IMR-90 (cell line): ENCODE results near the gene SLC18B1. TPM values are rescaled to one million over a fixed set of nuclear protein-coding genes. Genes with fewer than 3 reads are reported as not detected.

Experiments
- ATAC-seq: fragments of 200-7000 bp; cut with Tn5 transposase; 2 replicates; pipeline ENCODE4 v1.9.1; 2020; ENCODE audit warnings: low read depth, mild to moderate bottlenecking, moderate library complexity
- BruUV-seq: library from RNA; stranded (reverse); fragments of 400-500 nt; replicated peaks from 2 replicates; lab custom pipeline; 2021; lab: Mats Ljungman, UMichigan
- CTCF ChIA-PET: fragments of 300-600 bp; formaldehyde crosslinking; extraction: SDS; loops from one replicate; lab custom pipeline; 2021; ENCODE audit warnings: antibody characterized with exemption; lab: Yijun Ruan, JAX
- POLR2A ChIA-PET: fragments of 300-600 bp; sonication (Branson Sonifier 250); formaldehyde crosslinking; loops from one replicate; lab custom pipeline; 2022; ENCODE audit warnings: antibody characterized with exemption; ENCODE audit not compliant: unreplicated experiment; lab: Charles Lee
- DNase-seq: peaks from one replicate; pipeline ENCODE4 v3.0.0; 2013
- H2AFZ ChIP-seq: replicated peaks from 2 replicates; pipeline ENCODE3; 2013; ENCODE audit warnings: low read length, mild to moderate bottlenecking; ENCODE audit not compliant: poor library complexity
- H2AK5ac ChIP-seq: 2 replicates; pipeline ENCODE4 v1.6.1; 2013; ENCODE audit warnings: low read depth, low read length, inconsistent platforms
- H2AK9ac ChIP-seq: replicated peaks from 2 replicates; pipeline ENCODE3; 2013; ENCODE audit warnings: mild to moderate bottlenecking, low read depth, low read length, moderate library complexity; ENCODE audit not compliant: poor library complexity
- H2BK120ac ChIP-seq: 2 replicates; pipeline ENCODE4 v1.6.1; 2013; ENCODE audit warnings: low read depth, low read length, inconsistent platforms
- H2BK15ac ChIP-seq: 3 replicates; pipeline ENCODE4 v1.6.1; 2013; ENCODE audit warnings: low read depth, low read length, inconsistent platforms
- H2BK20ac ChIP-seq: 2 replicates; pipeline ENCODE4 v1.6.1; 2013; ENCODE audit warnings: low read depth, mild to moderate bottlenecking, inconsistent platforms, low read length, moderate library complexity
- H2BK5ac ChIP-seq: 2 replicates; pipeline ENCODE4 v1.6.1; 2013; ENCODE audit warnings: mild to moderate bottlenecking, low read depth, low read length, inconsistent platforms; ENCODE audit not compliant: poor library complexity, severe bottlenecking
- H3K14ac ChIP-seq: replicated peaks from 2 replicates; pipeline ENCODE4 v1.6.1; 2013; ENCODE audit warnings: low read depth, low read length, inconsistent platforms
- H3K18ac ChIP-seq: 2 replicates; pipeline ENCODE4 v1.6.1; 2013; ENCODE audit warnings: low read depth, low read length, control low read depth
- H3K23ac ChIP-seq: 2 replicates; pipeline ENCODE4 v1.6.1; 2013; ENCODE audit warnings: low read depth, low read length, inconsistent platforms
- H3K27ac ChIP-seq: 2 replicates; pipeline ENCODE4 v1.5.1; 2013; ENCODE audit warnings: mild to moderate bottlenecking, control low read depth, low read length; ENCODE audit not compliant: insufficient read depth
- H3K27me3 ChIP-seq: 2 replicates; pipeline ENCODE4 v1.6.1; 2013; ENCODE audit warnings: low read length; ENCODE audit not compliant: control insufficient read depth, insufficient read depth
- H3K36me3 ChIP-seq: 2 replicates; pipeline ENCODE4 v1.6.1; 2013; ENCODE audit warnings: low read length, mixed read lengths; ENCODE audit not compliant: control insufficient read depth, insufficient read depth
- H3K4ac ChIP-seq: 2 replicates; pipeline ENCODE4 v1.6.1; 2013; ENCODE audit warnings: low read depth, low read length, inconsistent platforms
- H3K4me1 ChIP-seq: 2 replicates; pipeline ENCODE4 v1.6.1; 2013; ENCODE audit warnings: low read length, mixed read lengths; ENCODE audit not compliant: control insufficient read depth, insufficient read depth
- H3K4me2 ChIP-seq: 2 replicates; pipeline ENCODE4 v1.6.1; 2013; ENCODE audit warnings: low read depth, mild to moderate bottlenecking, control low read depth, low read length, moderate library complexity
- H3K4me3 ChIP-seq: 2 replicates; pipeline ENCODE4 v1.5.1; 2013; ENCODE audit warnings: low read depth, mild to moderate bottlenecking, control low read depth, low read length, moderate library complexity; ENCODE audit not compliant: insufficient read depth
- H3K56ac ChIP-seq: 2 replicates; pipeline ENCODE4 v1.6.1; 2013; ENCODE audit warnings: low read length, inconsistent platforms; ENCODE audit not compliant: insufficient read depth; ENCODE audit errors: extremely low read depth
- H3K79me1 ChIP-seq, 2 experiments: 2 replicates each; pipeline ENCODE4 v1.6.1; 2013; ENCODE audit warnings: low read length in 2 of 2, inconsistent platforms in 1 of 2, low read depth in 1 of 2
- H3K9ac ChIP-seq: 2 replicates; pipeline ENCODE4 v1.6.1; 2013; ENCODE audit warnings: low read depth, low read length, control low read depth
- H3K9me1 ChIP-seq: 2 replicates; pipeline ENCODE4 v1.6.1; 2013; ENCODE audit warnings: low read length, inconsistent platforms; ENCODE audit not compliant: insufficient read depth
- H3K9me3 ChIP-seq: 2 replicates; pipeline ENCODE4 v1.6.1; 2013; ENCODE audit warnings: low read length; ENCODE audit not compliant: control insufficient read depth, insufficient read depth
- H4K20me1 ChIP-seq: 2 replicates; pipeline ENCODE4 v1.6.1; 2013; ENCODE audit warnings: low read length, inconsistent platforms; ENCODE audit not compliant: insufficient read depth
- H4K5ac ChIP-seq: 2 replicates; pipeline ENCODE4 v1.6.1; 2013; ENCODE audit warnings: mild to moderate bottlenecking, low read depth, low read length, control low read depth
- H4K8ac ChIP-seq, 2 experiments: 2 replicates each; pipeline ENCODE4 v1.6.1; 2013; ENCODE audit warnings: low read depth in 2 of 2, low read length in 2 of 2, control low read depth in 1 of 2, inconsistent platforms in 1 of 2
- H4K91ac ChIP-seq: 2 replicates; pipeline ENCODE4 v1.6.1; 2013; ENCODE audit warnings: low read depth, low read length, inconsistent platforms; ENCODE audit not compliant: insufficient read depth
- BHLHE40 ChIP-seq: fragments of 150-350 bp; IDR thresholded peaks from 2 replicates; pipeline ENCODE4 v1.6.1; 2016; ENCODE audit warnings: mild to moderate bottlenecking, low read depth, low read length
- CEBPB ChIP-seq: IDR thresholded peaks from 2 replicates; pipeline ENCODE4 v1.6.1; 2012; ENCODE audit warnings: low read depth, low read length, improper control_type of control experiment
- CHD1 ChIP-seq: IDR thresholded peaks from 2 replicates; pipeline ENCODE4 v1.6.1; 2012; ENCODE audit warnings: low read depth, low read length, improper control_type of control experiment
- FOS ChIP-seq: fragments of 150-350 bp; IDR thresholded peaks from 2 replicates; pipeline ENCODE4 v1.6.1; 2016; ENCODE audit warnings: low read depth, low read length
- MAZ ChIP-seq: IDR thresholded peaks from 2 replicates; pipeline ENCODE4 v1.6.1; 2012; ENCODE audit warnings: low read depth, mild to moderate bottlenecking, low read length, improper control_type of control experiment, moderate library complexity, borderline replicate concordance
- NFE2L2 ChIP-seq: fragments of 150-350 bp; IDR thresholded peaks from 2 replicates; pipeline ENCODE4 v1.6.1; 2016; ENCODE audit warnings: low read depth, mild to moderate bottlenecking, low read length
- RAD21 ChIP-seq: IDR thresholded peaks from 2 replicates; pipeline ENCODE4 v1.6.1; 2012; ENCODE audit warnings: low read length, improper control_type of control experiment
- RCOR1 ChIP-seq: IDR thresholded peaks from 2 replicates; pipeline ENCODE4 v1.6.1; 2012; ENCODE audit warnings: mild to moderate bottlenecking, low read length, improper control_type of control experiment; ENCODE audit not compliant: insufficient replicate concordance
- RFX5 ChIP-seq: IDR thresholded peaks from 2 replicates; pipeline ENCODE4 v1.8.0; 2012; ENCODE audit warnings: low read depth, mild to moderate bottlenecking, low read length, moderate library complexity
- SMC3 ChIP-seq: fragments of 150-350 bp; IDR thresholded peaks from 2 replicates; pipeline ENCODE4 v1.6.1; 2016; ENCODE audit warnings: low read depth, mild to moderate bottlenecking, antibody characterized with exemption, low read length, moderate library complexity
- WGBS, 2 experiments: methylation state at CpG; one replicate each; pipeline versions ENCODE4 v1.1.5 to v1.1.7; 2013; ENCODE audit warnings: missing lambda C conversion rate in 2 of 2; ENCODE audit not compliant: insufficient read length in 1 of 2; ENCODE audit errors: extremely low coverage in 2 of 2; 5-methylcytosine and 5-hydroxymethylcytosine counted together
- dilution Hi-C: fragments of 300-500 bp; cut with HindIII; formaldehyde crosslinking; loops from one replicate; pipeline ENCODE4 v1.14.3; 2018; ENCODE audit warnings: low sequenced_read_pairs; ENCODE audit not compliant: unreplicated experiment
- in situ Hi-C: fragments of 300-500 bp; cut with MboI; formaldehyde crosslinking; loops from 3 replicates; pipeline ENCODE4 v1.14.3; 2019; ENCODE audit warnings: low sequenced_read_pairs, inconsistent platforms, mixed read lengths
- intact Hi-C: fragments of 100-400 bp; cut with micrococcal nuclease; formaldehyde crosslinking; loops from 2 replicates; pipeline ENCODE4 v1.10.0; 2022
- polyA plus RNA-seq, 3 experiments: library from polyadenylated mRNA; depleted of rRNA; stranded (reverse); fragments of >200 nt; gene quantifications; 2 replicates each; pipeline ENCODE4 v1.2.3, GENCODE V29; 2012; ENCODE audit warnings: low replicate concordance in 1 of 3
- total RNA-seq: library from RNA; depleted of rRNA; stranded (reverse); fragments of >200 nt; gene quantifications from 2 replicates; pipeline ENCODE4 v1.2.3, GENCODE V29; 2012

The SLC18B1 gene
- total and polyA plus RNA-seq, 2 of the 4 experiments (the other 2 are of a cell fraction), result 2.4 to 2.5 TPM

DNA sequence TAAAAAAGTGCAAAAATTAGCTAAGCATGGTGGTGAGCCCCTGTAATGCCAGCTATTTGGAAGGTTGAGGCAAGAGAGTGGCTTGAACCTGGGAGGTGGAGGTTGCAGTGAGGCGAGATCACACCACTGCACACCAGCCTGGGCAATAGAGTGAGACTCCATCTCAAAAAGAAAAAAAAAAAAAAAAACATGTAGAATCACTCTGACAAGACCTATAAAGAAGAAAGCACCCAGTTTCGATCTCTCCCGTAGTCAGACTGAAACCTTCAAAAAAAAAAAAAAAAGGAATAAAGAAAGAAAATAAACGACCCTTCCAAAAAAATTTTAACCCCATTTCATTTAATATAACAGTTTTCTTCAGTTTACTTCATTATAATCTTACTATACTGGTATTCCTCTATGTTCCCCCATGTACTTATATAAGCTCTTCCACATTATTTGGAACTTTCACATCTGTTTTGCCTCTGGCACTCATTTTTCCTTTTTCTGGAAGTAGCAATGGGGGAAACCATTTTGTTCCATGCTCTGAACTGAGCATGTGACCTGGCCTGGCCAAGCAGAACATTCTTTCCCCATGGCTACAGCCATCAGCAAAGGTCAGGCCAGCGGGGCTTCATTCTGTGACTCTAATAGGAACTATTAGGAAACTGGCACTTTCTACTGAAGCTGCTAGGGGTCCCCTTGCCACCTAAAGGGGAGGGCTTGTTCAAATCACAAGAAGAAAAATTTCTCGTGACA is 9.6 kb downstream of the SLC18B1 start:
- Histone ChIP-seq H2AK5ac (no peak overlapping the region), H3K9ac (no peak overlapping the region), H3K79me1 (no peaks in the 10 kb centered on the region), H2BK5ac (no peak overlapping the region), H3K9me3 (no peaks in the 10 kb centered on the region), H3K9me1 (no peaks in the 10 kb centered on the region), H4K91ac (no peak overlapping the region), H3K27me3 (no peaks in the 10 kb centered on the region), H2AK9ac (no peak overlapping the region), H3K56ac (no peak overlapping the region), H3K14ac (no peak overlapping the region), H2BK20ac (no peak overlapping the region), H2BK120ac (no peak overlapping the region), H3K4ac (no peak overlapping the region), H3K23ac (no peak overlapping the region), H3K27ac (no peak overlapping the region), H3K4me2 (no peak overlapping the region), H3K4me1 (no peaks in the 10 kb centered on the region), H2AFZ (no peak overlapping the region), H3K4me3 (no peak overlapping the region), H4K8ac (no peak overlapping the region), H4K5ac (no peak overlapping the region), H3K18ac (no peak overlapping the region), H4K20me1 (no peaks in the 10 kb centered on the region), H3K36me3 (peaks cover 8% of the 10 kb centered on the region; the same call in 1 of the 2 replicates), H2BK15ac (no peak overlapping the region)
- ChIA-PET POLR2A (no interaction called here), CTCF (interaction anchor here (0.9 kb wide), 1 partner anchor 9 kb away, joined by 3 read pairs; the partner anchor contains the start of gene SLC18B1)
- no peak for DNase-seq
- dilution Hi-C loops, result no loop called here
- intact Hi-C loops, result loop anchor here (10.0 kb wide), 1 partner anchor 494 kb away; no protein-coding TSS in a partner anchor
- TF ChIP-seq FOS (no peak), RFX5 (no peak), RAD21 (no peak), CHD1 (no peak), BHLHE40 (no peak), MAZ (no peak), NFE2L2 (no peak), CEBPB (no peak), SMC3 (no peak), RCOR1 (no peak)
- ATAC-seq, result no peak
- 100% methylated on average over 1 of the region's 6 CpGs; no CpG with 5 or more reads in 1 of the 2 experiments for WGBS, 2 experiments
- BruUV-seq, result no TSS peak
- in situ Hi-C loops, result no loop called here
